Astrocyte (in vitro differentiated cells and primary cell): ENCODE results near the gene NRP1. TPM values are rescaled to one million over a fixed set of nuclear protein-coding genes. Genes with fewer than 3 reads are reported as not detected.

Experiments used
- DNase-seq: peaks from one replicate; pipeline ENCODE4 v3.0.0-alpha.2; 2010; ENCODE audit warnings: low read depth
- FAIRE-seq: peaks from 2 replicates; lab custom pipeline; 2011; peaks lifted over from hg19 to GRCh38; lab: Jason Lieb, UNC
- H2AFZ ChIP-seq: 2 replicates; pipeline ENCODE4 v1.6.0; 2012; ENCODE audit warnings: low read depth, low read length, inconsistent platforms
- H3K27ac ChIP-seq: 2 replicates; pipeline ENCODE4 v1.5.1; 2011; ENCODE audit warnings: low read depth, low read length, inconsistent platforms
- H3K27me3 ChIP-seq: 2 replicates; pipeline ENCODE4 v1.6.0; 2011; ENCODE audit warnings: low read length, inconsistent platforms; ENCODE audit not compliant: insufficient read depth
- H3K36me3 ChIP-seq: 2 replicates; pipeline ENCODE4 v1.5.1; 2011; ENCODE audit warnings: low read length, inconsistent platforms; ENCODE audit not compliant: insufficient read depth
- H3K4me1 ChIP-seq: 2 replicates; pipeline ENCODE4 v1.5.1; 2011; ENCODE audit warnings: low read length, inconsistent platforms; ENCODE audit not compliant: insufficient read depth
- H3K4me2 ChIP-seq: 2 replicates; pipeline ENCODE4 v1.6.0; 2012; ENCODE audit warnings: low read length, inconsistent platforms
- H3K4me3 ChIP-seq: 2 replicates; pipeline ENCODE4 v1.5.1; 2011; ENCODE audit warnings: low read depth, mild to moderate bottlenecking, low read length, inconsistent platforms; ENCODE audit not compliant: insufficient read depth
- H3K79me2 ChIP-seq: 2 replicates; pipeline ENCODE4 v1.6.0; 2012; ENCODE audit warnings: mild to moderate bottlenecking, low read length, inconsistent platforms; ENCODE audit not compliant: insufficient read depth
- H3K9ac ChIP-seq: 2 replicates; pipeline ENCODE4 v1.6.0; 2012; ENCODE audit warnings: mild to moderate bottlenecking, low read length, inconsistent platforms
- H3K9me3 ChIP-seq: 2 replicates; pipeline ENCODE4 v1.5.1; 2012; ENCODE audit warnings: low read depth, mild to moderate bottlenecking, low read length, inconsistent platforms; ENCODE audit not compliant: insufficient read depth
- H4K20me1 ChIP-seq: 2 replicates; pipeline ENCODE4 v1.6.0; 2012; ENCODE audit warnings: low read length, inconsistent platforms; ENCODE audit not compliant: insufficient read depth
- H3K27ac Mint-ChIP-seq: one replicate; pipeline ENCODE4 v1.8.0; 2021; ENCODE audit warnings: mild to moderate bottlenecking, mixed read lengths; ENCODE audit not compliant: unreplicated experiment
- H3K27me3 Mint-ChIP-seq: one replicate; pipeline ENCODE4 v1.8.0; 2021; ENCODE audit warnings: low read depth, mixed read lengths; ENCODE audit not compliant: unreplicated experiment
- H3K36me3 Mint-ChIP-seq: one replicate; pipeline ENCODE4 v1.8.0; 2021; ENCODE audit warnings: low read depth, mixed read lengths; ENCODE audit not compliant: unreplicated experiment
- H3K4me1 Mint-ChIP-seq: one replicate; pipeline ENCODE4 v1.8.0; 2021; ENCODE audit warnings: low read depth, mixed read lengths; ENCODE audit not compliant: unreplicated experiment
- H3K4me3 Mint-ChIP-seq: one replicate; pipeline ENCODE4 v1.8.0; 2021; ENCODE audit warnings: mild to moderate bottlenecking, moderate library complexity, mixed read lengths; ENCODE audit not compliant: unreplicated experiment
- H3K9me3 Mint-ChIP-seq: one replicate; pipeline ENCODE4 v1.8.0; 2021; ENCODE audit warnings: mild to moderate bottlenecking, mixed read lengths; ENCODE audit not compliant: unreplicated experiment
- CTCF ChIP-seq: IDR thresholded peaks from 2 replicates; pipeline ENCODE4 v1.5.1; 2011; ENCODE audit warnings: low read depth, mild to moderate bottlenecking, inconsistent platforms, low read length, moderate library complexity; ENCODE audit not compliant: insufficient read depth
- EZH2 ChIP-seq: IDR thresholded peaks from 2 replicates; pipeline ENCODE4 v1.6.1; 2012; ENCODE audit warnings: mild to moderate bottlenecking, low read length, inconsistent platforms; ENCODE audit not compliant: insufficient read depth
- total RNA-seq: library from RNA; stranded (reverse); gene quantifications from 2 replicates; pipeline ENCODE4 v1.2.1, GENCODE V29; 2021

NRP1 gene
- total RNA-seq, 1 donor from 2014 or later = 59.4 TPM

- Mint-ChIP-seq H3K9me3 (no peaks in the 10 kb centered on the region), H3K4me1 (peaks cover 6% of the 10 kb centered on the region), H3K4me3 (no peak overlapping the region), H3K36me3 (no peaks in the 10 kb centered on the region), H3K27me3 (no peaks in the 10 kb centered on the region), H3K27ac (no peak overlapping the region)
- H3K9me3 ChIP-seq = no peaks in the 10 kb centered on the region
- no peak for DNase-seq
- H3K9ac ChIP-seq = no peak overlapping the region
- no peak overlapping the region for H3K27ac ChIP-seq
- H3K27me3 ChIP-seq = no peaks in the 10 kb centered on the region
- peaks cover 7% of the 10 kb centered on the region for H3K4me1 ChIP-seq
- H3K4me3 ChIP-seq = no peak overlapping the region
- no peaks in the 10 kb centered on the region for H4K20me1 ChIP-seq
- no peak overlapping the region for H3K4me2 ChIP-seq
- no peak overlapping the region for H2AFZ ChIP-seq
- no peak for FAIRE-seq
- H3K79me2 ChIP-seq = no peaks in the 10 kb centered on the region
- TF ChIP-seq CTCF = no peak
- no peak for TF ChIP-seq EZH2
- no peaks in the 10 kb centered on the region for H3K36me3 ChIP-seq
Measured at GRCh38 chr10:33353334-33353733, 18.9 kb upstream of the NRP1 start.

GRCh38 chr10:33352615-33353014, 18.1 kb upstream of the NRP1 start:
- Mint-ChIP-seq H3K27ac (no peak overlapping the region), H3K4me1 (peaks cover 6% of the 10 kb centered on the region), H3K36me3 (no peaks in the 10 kb centered on the region), H3K27me3 (no peaks in the 10 kb centered on the region), H3K9me3 (no peaks in the 10 kb centered on the region), H3K4me3 (no peak overlapping the region)
- Histone ChIP-seq H3K27ac (no peak overlapping the region), H3K4me1 (peaks cover 7% of the 10 kb centered on the region), H4K20me1 (no peaks in the 10 kb centered on the region), H3K9me3 (no peaks in the 10 kb centered on the region), H3K4me3 (no peak overlapping the region), H3K36me3 (no peaks in the 10 kb centered on the region), H2AFZ (no peak overlapping the region), H3K9ac (no peak overlapping the region), H3K27me3 (no peaks in the 10 kb centered on the region), H3K4me2 (peak overlapping the region; percentile 67), H3K79me2 (no peaks in the 10 kb centered on the region)
- TF ChIP-seq CTCF = no peak
- DNase-seq (no peak), FAIRE-seq (no peak)

- TF ChIP-seq EZH2 (no peak), CTCF (no peak)
- Mint-ChIP-seq H3K36me3 (no peaks in the 10 kb centered on the region), H3K27me3 (no peaks in the 10 kb centered on the region), H3K4me3 (no peak overlapping the region), H3K27ac (no peak overlapping the region), H3K9me3 (no peaks in the 10 kb centered on the region), H3K4me1 (peaks cover 9% of the 10 kb centered on the region)
- H3K79me2 ChIP-seq = no peaks in the 10 kb centered on the region
- H2AFZ ChIP-seq = no peak overlapping the region
- no peaks in the 10 kb centered on the region for H3K9me3 ChIP-seq
- H3K9ac ChIP-seq = no peak overlapping the region
- no peak overlapping the region for H3K27ac ChIP-seq
- H3K4me2 ChIP-seq = peak overlapping the region; percentile 67
- no peaks in the 10 kb centered on the region for H3K27me3 ChIP-seq
- DNase-seq (peak; percentile 59), FAIRE-seq (peak; percentile 52)
- H3K4me1 ChIP-seq = peaks cover 7% of the 10 kb centered on the region
- no peaks in the 10 kb centered on the region for H4K20me1 ChIP-seq
- no peak overlapping the region for H3K4me3 ChIP-seq
- no peaks in the 10 kb centered on the region for H3K36me3 ChIP-seq
Measured at GRCh38 chr10:33352175-33352574, 17.7 kb upstream of the NRP1 start.
